ENCODE data around the gene NUDT3. TPM values are rescaled to one million over a fixed set of nuclear protein-coding genes. Genes with fewer than 3 reads are reported as not detected.

NUDT3 gene
- total and polyA plus RNA-seq, 9 of the 15 experiments (the other 6 are each of a cell fraction or from before 2014, with no cell fraction given), result 5.4 to 81.2 (median 56.4) TPM

DNA sequence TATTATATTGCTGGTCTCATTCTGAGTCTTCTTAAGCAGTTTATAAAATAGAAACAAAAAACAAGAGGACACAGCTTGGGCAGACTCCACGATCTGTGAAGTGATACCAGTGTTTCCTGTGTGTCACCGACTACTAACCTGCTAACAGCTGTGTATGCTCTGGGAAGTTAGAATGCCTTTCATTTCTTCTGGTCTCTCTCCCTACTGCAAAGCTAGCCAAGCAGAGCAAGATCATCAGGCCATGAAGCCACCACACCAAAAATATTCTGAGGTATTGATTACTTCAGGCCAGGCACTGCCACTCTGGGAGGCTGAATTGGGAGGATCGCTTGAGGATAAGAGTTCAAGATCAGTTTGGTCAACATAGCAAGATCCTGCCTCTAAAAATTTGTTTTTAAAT is 96.7 kb downstream of the NUDT3 start (continued):
- TF ChIP-seq, protein P1, sequence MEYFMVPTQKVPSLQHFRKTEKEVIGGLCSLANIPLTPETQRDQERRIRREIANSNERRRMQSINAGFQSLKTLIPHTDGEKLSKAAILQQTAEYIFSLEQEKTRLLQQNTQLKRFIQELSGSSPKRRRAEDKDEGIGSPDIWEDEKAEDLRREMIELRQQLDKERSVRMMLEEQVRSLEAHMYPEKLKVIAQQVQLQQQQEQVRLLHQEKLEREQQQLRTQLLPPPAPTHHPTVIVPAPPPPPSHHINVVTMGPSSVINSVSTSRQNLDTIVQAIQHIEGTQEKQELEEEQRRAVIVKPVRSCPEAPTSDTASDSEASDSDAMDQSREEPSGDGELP (CRISPR knock-in tag; IDR thresholded peaks at IDR 0.05; ENCODE audit: borderline replicate concordance), result peak; percentile 44; the same call in 1 of the 2 replicates

DNA sequence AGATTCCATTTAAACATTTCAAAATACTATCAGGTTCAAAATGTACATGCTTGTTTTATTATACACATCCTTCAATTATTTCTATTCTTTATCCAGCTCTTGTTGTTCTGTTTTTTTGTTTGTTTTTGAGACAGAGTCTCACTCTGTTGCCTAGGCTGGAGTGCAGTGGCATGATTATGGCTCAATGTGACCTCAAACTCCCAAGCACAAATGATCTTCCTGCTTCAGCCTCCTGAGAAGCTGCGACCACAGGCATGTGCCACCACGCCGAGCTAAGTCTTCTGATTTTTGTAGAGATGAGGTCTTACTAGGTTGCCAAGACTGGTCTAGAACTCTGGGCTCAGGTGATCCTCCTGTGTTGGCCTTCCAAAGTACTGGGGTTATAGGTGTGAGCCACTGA is 99.5 kb downstream of the NUDT3 start:
- no peak overlapping the region for H3K9ac ChIP-seq (ENCODE audit: insufficient read depth in 1 of 2, low read depth in 2 of 2, low read length in 2 of 2)
- H3K4me1 ChIP-seq (replicated peaks in 1 of 2; ENCODE audit: control insufficient read depth in 2 of 2, insufficient read depth in 2 of 2, low read length in 2 of 2), result peaks cover 0 to 8% of the 10 kb centered on the region in 2 experiments; a peak in 2 of 5 replicates
- H3K27me3 ChIP-seq (ENCODE audit: control insufficient read depth in 2 of 2, insufficient read depth in 2 of 2, low read length in 2 of 2), result no peaks in the 10 kb centered on the region
- no peak overlapping the region for H2AFZ ChIP-seq (ENCODE audit: low read depth, low read length)
- no peak for TF ChIP-seq ZNF696 (CRISPR knock-in tag; conservative IDR thresholded peaks at IDR 0.05)
- no peak for TF ChIP-seq NCOR1 (IDR thresholded peaks at IDR 0.05)
- no peak for TF ChIP-seq OTX1 (CRISPR knock-in tag; IDR thresholded peaks at IDR 0.05)
- no peak for TF ChIP-seq ZZZ3 (IDR thresholded peaks at IDR 0.05)
- no peak for TF ChIP-seq GATA2 (CRISPR knock-in tag; IDR thresholded peaks at IDR 0.05)
- no peak for TF ChIP-seq HDGF (IDR thresholded peaks at IDR 0.05)
- no peak for TF ChIP-seq CEBPG (CRISPR knock-in tag; IDR thresholded peaks at IDR 0.05)
- no peak for TF ChIP-seq CEBPG (tag; conservative IDR thresholded peaks at IDR 0.05 in 1 of 2, IDR thresholded peaks at IDR 0.05 in 1 of 2)
- no peak for TF ChIP-seq ZNF347 (CRISPR knock-in tag; IDR thresholded peaks at IDR 0.05; ENCODE audit: low read depth)
- no peak for TF ChIP-seq STAG1 (CRISPR knock-in tag; IDR thresholded peaks at IDR 0.05; ENCODE audit: borderline replicate concordance)
- no peak for TF ChIP-seq HSF4 (CRISPR knock-in tag; IDR thresholded peaks at IDR 0.05; ENCODE audit: borderline replicate concordance)
- TF ChIP-seq ZNF76 (CRISPR knock-in tag; IDR thresholded peaks at IDR 0.05; ENCODE audit: borderline replicate concordance), result no peak
- TF ChIP-seq PCBP1 (IDR thresholded peaks at IDR 0.05; ENCODE audit: low read depth, low read length, poor library complexity, severe bottlenecking), result no peak
- no peak for TF ChIP-seq GTF2A2 (tag; IDR thresholded peaks at IDR 0.05)
- no peak for TF ChIP-seq MTA3 (IDR thresholded peaks at IDR 0.05; ENCODE audit: borderline replicate concordance)
- TF ChIP-seq TGIF2 (CRISPR knock-in tag; IDR thresholded peaks at IDR 0.05), result no peak
- TF ChIP-seq HEY1 (CRISPR knock-in tag; IDR thresholded peaks at IDR 0.05; ENCODE audit: borderline replicate concordance), result no peak
- TF ChIP-seq, protein P2, sequence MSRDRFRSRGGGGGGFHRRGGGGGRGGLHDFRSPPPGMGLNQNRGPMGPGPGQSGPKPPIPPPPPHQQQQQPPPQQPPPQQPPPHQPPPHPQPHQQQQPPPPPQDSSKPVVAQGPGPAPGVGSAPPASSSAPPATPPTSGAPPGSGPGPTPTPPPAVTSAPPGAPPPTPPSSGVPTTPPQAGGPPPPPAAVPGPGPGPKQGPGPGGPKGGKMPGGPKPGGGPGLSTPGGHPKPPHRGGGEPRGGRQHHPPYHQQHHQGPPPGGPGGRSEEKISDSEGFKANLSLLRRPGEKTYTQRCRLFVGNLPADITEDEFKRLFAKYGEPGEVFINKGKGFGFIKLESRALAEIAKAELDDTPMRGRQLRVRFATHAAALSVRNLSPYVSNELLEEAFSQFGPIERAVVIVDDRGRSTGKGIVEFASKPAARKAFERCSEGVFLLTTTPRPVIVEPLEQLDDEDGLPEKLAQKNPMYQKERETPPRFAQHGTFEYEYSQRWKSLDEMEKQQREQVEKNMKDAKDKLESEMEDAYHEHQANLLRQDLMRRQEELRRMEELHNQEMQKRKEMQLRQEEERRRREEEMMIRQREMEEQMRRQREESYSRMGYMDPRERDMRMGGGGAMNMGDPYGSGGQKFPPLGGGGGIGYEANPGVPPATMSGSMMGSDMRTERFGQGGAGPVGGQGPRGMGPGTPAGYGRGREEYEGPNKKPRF (IDR thresholded peaks at IDR 0.05; ENCODE audit: low read depth, low read length), result no peak
- no peak for TF ChIP-seq ZNF354B (CRISPR knock-in tag; IDR thresholded peaks at IDR 0.05)
- FAIRE-seq (no peak), DNase-seq (ENCODE audit: extremely low read depth in 1 of 4, low spot score in 3 of 4) (no peak), ATAC-seq (no peak)
- peaks cover 8% of the 10 kb centered on the region; the same call in 2 of the 3 replicates for H3K79me2 ChIP-seq (ENCODE audit: control insufficient read depth, insufficient read depth, low read length)
- peaks cover 66% of the 10 kb centered on the region for H3K36me3 ChIP-seq (ENCODE audit: control insufficient read depth, insufficient read depth, low read length)
- ChIA-PET POLR2A (interaction anchor here (1.0 to 1.4 kb wide), 4 partner anchors 13 to 46 kb away, joined by 3 to 4 read pairs (median 4); no protein-coding TSS in a partner anchor), CTCF (ENCODE audit: low intra/inter-chr PET ratio) (no interaction called here)
- no peak overlapping the region for H3K27ac ChIP-seq (ENCODE audit: extremely low read depth, low read depth, low read length)
- no peaks in the 10 kb centered on the region for H3K9me1 ChIP-seq (ENCODE audit: control insufficient read depth, insufficient read depth, low read length)
- no peak overlapping the region for H3K4me2 ChIP-seq (ENCODE audit: insufficient read depth, low read length)
- H3K4me3 ChIP-seq, result no peak overlapping the region
- no peaks in the 10 kb centered on the region for H4K20me1 ChIP-seq (replicated peaks; ENCODE audit: control insufficient read depth, insufficient read depth, low read length)
- in situ Hi-C loops (cut with MboI) (no loop called here), intact Hi-C loops (cut with micrococcal nuclease) (no loop called here)
- no TSS peak for BruUV-seq (replicated peaks)
- 96% methylated on average over 3 of the region's 3 CpGs for WGBS (ENCODE audit: insufficient coverage, low coverage, missing lambda C conversion rate)
- no peaks in the 10 kb centered on the region for H3K9me3 ChIP-seq (replicated peaks; ENCODE audit: control insufficient read depth, insufficient read depth, low read depth, low read length)
